Panc1 (cell line): Measurements from ENCODE around the gene RBBP5. TPM values are rescaled to one million over a fixed set of nuclear protein-coding genes. Genes with fewer than 3 reads are reported as not detected.

Source experiments
- ATAC-seq: fragments of 200-7000 bp; cut with Tn5 transposase; 2 replicates; pipeline ENCODE4 v1.9.1; 2020; ENCODE audit warnings: mild to moderate bottlenecking, moderate library complexity
- BruUV-seq: library from RNA; stranded (reverse); fragments of 400-500 nt; replicated peaks from 2 replicates; lab custom pipeline; 2021; lab: Mats Ljungman, UMichigan
- CTCF ChIA-PET: fragments of 300-600 bp; sonication (Branson Sonifier 250); formaldehyde crosslinking; loops from one replicate; lab custom pipeline; 2022; ENCODE audit warnings: antibody characterized with exemption; lab: Charles Lee
- POLR2A ChIA-PET: fragments of 300-600 bp; sonication (Branson Sonifier 250); formaldehyde crosslinking; loops from one replicate; lab custom pipeline; 2022; ENCODE audit warnings: antibody characterized with exemption; lab: Charles Lee
- DNase-seq: peaks from one replicate; pipeline ENCODE4 v3.0.0-alpha.2; 2010; ENCODE audit warnings: low read depth, low spot score
- H3K27ac ChIP-seq: 2 replicates; pipeline ENCODE4 v1.5.1; 2011; ENCODE audit warnings: mild to moderate bottlenecking, low read length, inconsistent platforms
- H3K27me3 ChIP-seq: fragments of 200-500 bp; sonication (Bioruptor generic); 2 replicates; pipeline ENCODE4 v1.6.0; 2014; ENCODE audit warnings: low read length, inconsistent platforms; ENCODE audit not compliant: control insufficient read depth, insufficient read depth
- H3K36me3 ChIP-seq: fragments of 200-500 bp; sonication (Bioruptor generic); 2 replicates; pipeline ENCODE4 v1.5.1; 2014; ENCODE audit warnings: inconsistent platforms, mild to moderate bottlenecking, low read length, moderate library complexity; ENCODE audit not compliant: control insufficient read depth, insufficient read depth
- H3K4me1 ChIP-seq: 2 replicates; pipeline ENCODE4 v1.5.1; 2011; ENCODE audit warnings: inconsistent platforms, mild to moderate bottlenecking, low read length, moderate library complexity; ENCODE audit not compliant: control insufficient read depth, insufficient read depth
- H3K4me3 ChIP-seq, 2 experiments: 2 replicates each; pipeline ENCODE4 v1.5.1; 2011 to 2012; ENCODE audit warnings: low read depth in 2 of 2, low read length in 2 of 2, mild to moderate bottlenecking in 2 of 2, inconsistent platforms in 1 of 2, moderate library complexity in 1 of 2
- H3K9me3 ChIP-seq: fragments of 200-500 bp; sonication (Bioruptor generic); 2 replicates; pipeline ENCODE4 v1.5.1; 2014; ENCODE audit warnings: low read depth, mild to moderate bottlenecking, inconsistent platforms, low read length, moderate library complexity; ENCODE audit not compliant: control insufficient read depth, insufficient read depth
- POLR2AphosphoS5 ChIP-seq: IDR thresholded peaks from 2 replicates; pipeline ENCODE4 v1.6.1; 2012; ENCODE audit warnings: mild to moderate bottlenecking, low read depth, low read length, moderate library complexity
- REST ChIP-seq, 2 experiments: IDR thresholded peaks; 2 replicates each; pipeline ENCODE4 v1.6.1; 2011 to 2012; ENCODE audit warnings: low read depth in 2 of 2, control low read depth in 1 of 2, low read length in 1 of 2, mild to moderate bottlenecking in 1 of 2, moderate library complexity in 1 of 2; ENCODE audit not compliant: insufficient read depth in 1 of 2
- SIN3A ChIP-seq: IDR thresholded peaks from 2 replicates; pipeline ENCODE4 v1.6.1; 2012; ENCODE audit warnings: low read depth, mild to moderate bottlenecking, low read length, moderate library complexity, borderline replicate concordance; ENCODE audit not compliant: insufficient read depth
- TCF7L2 ChIP-seq: IDR thresholded peaks from 2 replicates; pipeline ENCODE4 v1.6.1; 2011; ENCODE audit warnings: mild to moderate bottlenecking, low read depth, low read length, inconsistent platforms
- in situ Hi-C: cut with HindIII; loops from 2 replicates; pipeline ENCODE4 v1.10.0; 2016; ENCODE audit warnings: low sequenced_read_pairs, low pct_unique_long_range_greater_than_20kb
- intact Hi-C: fragments of 100-400 bp; cut with micrococcal nuclease; formaldehyde crosslinking; loops from one replicate; pipeline ENCODE4 v1.10.0; 2022; ENCODE audit not compliant: unreplicated experiment
- total RNA-seq: library from RNA; stranded (reverse); gene quantifications from one replicate; pipeline ENCODE4 v1.2.1, GENCODE V29; 2021; ENCODE audit not compliant: unreplicated experiment
- TF ChIP-seq, protein P1 (sequence below): fragments of 450-650 bp; IDR thresholded peaks from 2 replicates; pipeline ENCODE4 v1.5.1; 2017; ENCODE audit warnings: mild to moderate bottlenecking

Gene RBBP5
- total RNA-seq, 1 experiment from 2014 or later = 22.2 TPM

DNA sequence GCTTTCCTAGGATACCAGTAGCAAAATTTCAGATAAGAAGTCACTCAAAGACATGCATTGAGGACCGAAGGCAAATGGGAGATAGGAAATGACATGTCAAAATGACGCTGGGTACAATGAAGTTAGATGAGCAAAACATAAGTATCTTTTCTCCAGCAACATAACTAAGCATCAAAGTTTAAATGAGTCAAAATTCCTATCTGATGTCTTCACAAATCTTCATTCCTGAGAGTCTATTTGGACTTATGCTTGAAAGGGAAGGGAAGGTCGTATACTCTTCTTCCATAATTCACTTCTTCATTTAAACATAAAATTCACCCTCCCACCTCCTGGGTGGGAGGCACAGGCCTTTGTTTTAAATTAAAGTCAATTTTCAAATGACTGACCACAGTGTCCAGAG lies 33.4 kb downstream of the RBBP5 start:
- ATAC-seq (no peak), DNase-seq (no peak)
- Histone ChIP-seq H3K27ac (no peak overlapping the region), H3K27me3 (no peaks in the 10 kb centered on the region), H3K4me1 (no peaks in the 10 kb centered on the region), H3K36me3 (0 out of 2 replicates have a peak, but pooled peaks cover 2% of the 10 kb centered on the region), H3K9me3 (no peaks in the 10 kb centered on the region), H3K4me3 (no peak overlapping the region)
- ChIA-PET POLR2A (no interaction called here), CTCF (interaction anchor here (1.5 kb wide), 1 partner anchor 27 kb away, joined by 5 read pairs; no protein-coding TSS in a partner anchor)
- BruUV-seq = no TSS peak
- in situ Hi-C loops (no loop called here), intact Hi-C loops (no loop called here)
- TF ChIP-seq TCF7L2 = no peak
- TF ChIP-seq SIN3A = no peak
- TF ChIP-seq, protein P1, sequence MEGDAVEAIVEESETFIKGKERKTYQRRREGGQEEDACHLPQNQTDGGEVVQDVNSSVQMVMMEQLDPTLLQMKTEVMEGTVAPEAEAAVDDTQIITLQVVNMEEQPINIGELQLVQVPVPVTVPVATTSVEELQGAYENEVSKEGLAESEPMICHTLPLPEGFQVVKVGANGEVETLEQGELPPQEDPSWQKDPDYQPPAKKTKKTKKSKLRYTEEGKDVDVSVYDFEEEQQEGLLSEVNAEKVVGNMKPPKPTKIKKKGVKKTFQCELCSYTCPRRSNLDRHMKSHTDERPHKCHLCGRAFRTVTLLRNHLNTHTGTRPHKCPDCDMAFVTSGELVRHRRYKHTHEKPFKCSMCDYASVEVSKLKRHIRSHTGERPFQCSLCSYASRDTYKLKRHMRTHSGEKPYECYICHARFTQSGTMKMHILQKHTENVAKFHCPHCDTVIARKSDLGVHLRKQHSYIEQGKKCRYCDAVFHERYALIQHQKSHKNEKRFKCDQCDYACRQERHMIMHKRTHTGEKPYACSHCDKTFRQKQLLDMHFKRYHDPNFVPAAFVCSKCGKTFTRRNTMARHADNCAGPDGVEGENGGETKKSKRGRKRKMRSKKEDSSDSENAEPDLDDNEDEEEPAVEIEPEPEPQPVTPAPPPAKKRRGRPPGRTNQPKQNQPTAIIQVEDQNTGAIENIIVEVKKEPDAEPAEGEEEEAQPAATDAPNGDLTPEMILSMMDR = no peak
- no peak for TF ChIP-seq POLR2AphosphoS5
- TF ChIP-seq REST (IDR thresholded peaks at IDR 0.05; ENCODE audit: insufficient read depth in 1 of 2, low read depth in 2 of 2, low read length in 1 of 2) = no peak

- no peak for DNase-seq
- TF ChIP-seq SIN3A = no peak
- TF ChIP-seq POLR2AphosphoS5 = no peak
- TF ChIP-seq, protein P1 = no peak
- no peak for TF ChIP-seq REST (IDR thresholded peaks at IDR 0.05; ENCODE audit: insufficient read depth in 1 of 2, low read depth in 2 of 2, low read length in 1 of 2)
- no peak for TF ChIP-seq TCF7L2
- Histone ChIP-seq H3K4me3 (no peak within 1 kb of the TSS), H3K27ac (no peak within 1 kb of the TSS), H3K36me3 (no peaks in the 10 kb centered on the region), H3K9me3 (no peaks in the 10 kb centered on the region), H3K27me3 (no peaks in the 10 kb centered on the region), H3K4me1 (no peaks in the 10 kb centered on the region)
- no TSS peak for BruUV-seq
- no peak for ATAC-seq
- POLR2A ChIA-PET = interaction anchor here (0.6 kb wide), 1 partner anchor 801 kb away, joined by 4 read pairs; no protein-coding TSS in a partner anchor
- in situ Hi-C loops (no loop called here), intact Hi-C loops (no loop called here)
- CTCF ChIA-PET = interaction anchor here (0.5 kb wide), 1 partner anchor 56 kb away, joined by 3 read pairs; no protein-coding TSS in a partner anchor
These were observed 37.4 kb downstream of the RBBP5 start, which contains the start of gene TMEM81 for GRCh38 chr1:205084360-205084759. Gene TMEM81, minus strand, starts transcription at chr1:205084460. Its CDS starts 140 bp downstream, at chr1:205084320.
